Kidney (tissue), 14 donors: ENCODE results near the gene HOXB7. TPM values are rescaled to one million over a fixed set of nuclear protein-coding genes. Genes with fewer than 3 reads are reported as not detected.

Experiments
- DNase-seq, 5 donors: peaks; one replicate each; pipeline ENCODE4 v3.0.0-alpha.2; 2013 to 2020
- FAIRE-seq: peaks from 2 replicates; lab custom pipeline; 2012; peaks lifted over from hg19 to GRCh38; lab: Jason Lieb, UNC
- H3K27ac ChIP-seq, 2 donors: one replicate each; pipeline ENCODE4 v1.7.0; 2013; ENCODE audit warnings: low read depth in 2 of 2, low read length in 2 of 2, inconsistent platforms in 1 of 2
- H3K27me3 ChIP-seq: one replicate; pipeline ENCODE4 v1.7.1; 2013; ENCODE audit warnings: low read length, inconsistent platforms; ENCODE audit not compliant: control insufficient read depth, insufficient read depth
- H3K36me3 ChIP-seq, 3 donors: one replicate each; pipeline versions ENCODE4 v1.7.0 to v1.7.1; 2013; ENCODE audit warnings: low read length in 3 of 3, control low read depth in 1 of 3, inconsistent platforms in 1 of 3; ENCODE audit not compliant: insufficient read depth in 3 of 3, control insufficient read depth in 2 of 3
- H3K4me1 ChIP-seq, 3 donors: one replicate each; pipeline versions ENCODE4 v1.7.0 to v1.7.1; 2013; ENCODE audit warnings: low read length in 3 of 3, inconsistent platforms in 1 of 3, low read depth in 1 of 3; ENCODE audit not compliant: control insufficient read depth in 2 of 3, insufficient read depth in 2 of 3
- H3K4me3 ChIP-seq, 3 donors: one replicate each; pipeline versions ENCODE4 v1.7.0 to v1.8.1; 2013; ENCODE audit warnings: low read length in 3 of 3, control low read depth in 1 of 3, inconsistent platforms in 1 of 3
- H3K9ac ChIP-seq, 3 donors: one replicate each; pipeline versions ENCODE4 v1.7.0 to v1.7.1; 2013; ENCODE audit warnings: low read length in 3 of 3, control low read depth in 1 of 3, inconsistent platforms in 1 of 3
- H3K9me3 ChIP-seq, 3 donors: one replicate each; pipeline versions ENCODE4 v1.7.0 to v1.7.1; 2013; ENCODE audit warnings: low read length in 3 of 3, control low read depth in 1 of 3, inconsistent platforms in 1 of 3; ENCODE audit not compliant: control insufficient read depth in 2 of 3, insufficient read depth in 1 of 3
- intact Hi-C: fragments of 100-400 bp; cut with DNase I; formaldehyde crosslinking; loops from one replicate; pipeline ENCODE4 v1.11.1; 2022
- polyA plus RNA-seq: library from polyadenylated mRNA; stranded (reverse); fragments of 350-450 nt; fragmentation: Illumina TruSeq; extraction: RNeasy Lipid Tissue Mini Kit (QIAGEN cat#74804); gene quantifications from one replicate; pipeline ENCODE4 v1.2.3, GENCODE V29; 2014; ENCODE audit warnings: low read depth, low replicate concordance; ENCODE audit not compliant: insufficient read depth
- total RNA-seq: library from RNA; stranded (reverse); fragmentation: NEBNext Ultra II Directional; extraction: Animal tissue kit (Norgen Biotek cat#: 25700); gene quantifications from one replicate; pipeline ENCODE4 v1.2.1, GENCODE V29; 2021
- TF ChIP-seq, protein P1 (sequence below): IDR thresholded peaks from 3 replicates; pipeline ENCODE4 v1.5.1; 2012; ENCODE audit warnings: mild to moderate bottlenecking, moderate library complexity, borderline replicate concordance; ENCODE audit not compliant: insufficient read depth; ENCODE audit errors: extremely low read depth
- donor health status: control.
- donor health status: control.
- donor health status: control.
- donor health status: control.
- donor health status: control.
- donor health status: DM: yes; HTN: yes; CAD: no.
- donor health status: Normal renal cell carcinoma (clear cell type).

HOXB7 gene
- total and polyA plus RNA-seq, 2 donors from 2014 or later = 45.4 to 49.6 TPM

DNA sequence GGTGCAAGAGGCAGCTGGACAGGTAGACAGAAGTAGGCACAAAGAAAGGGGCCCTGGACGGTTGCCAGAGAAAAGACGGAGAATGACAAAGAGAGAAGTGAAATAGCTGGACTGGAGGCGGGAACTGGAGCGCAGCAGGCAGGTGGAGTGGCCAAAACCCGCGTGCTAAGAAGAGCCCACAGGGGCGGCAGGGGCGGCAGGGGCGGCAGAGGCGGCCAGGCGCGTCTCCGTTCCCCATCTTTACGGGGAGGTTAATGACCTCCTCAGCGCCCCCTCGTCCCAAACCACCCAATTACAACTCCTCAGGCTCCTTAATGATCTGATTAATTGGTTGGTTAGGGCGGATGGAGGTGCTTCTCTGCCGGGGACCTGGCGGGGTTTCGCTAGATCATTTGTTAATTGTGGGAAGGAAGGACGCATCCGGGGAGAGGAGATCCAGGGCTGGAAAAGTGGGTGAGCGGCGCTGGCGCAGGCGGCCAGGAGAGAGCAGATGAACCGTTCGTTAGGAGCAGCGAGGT, 30.8 kb upstream of the HOXB7 start:
- no peak overlapping the region for H3K4me3 ChIP-seq
- H3K36me3 ChIP-seq = no peaks in the 10 kb centered on the region
- FAIRE-seq = no peak
- peaks cover 44% of the 10 kb centered on the region for H3K27me3 ChIP-seq
- H3K4me1 ChIP-seq = no peaks in the 10 kb centered on the region
- no peaks in the 10 kb centered on the region for H3K9me3 ChIP-seq
- TF ChIP-seq, protein P1, sequence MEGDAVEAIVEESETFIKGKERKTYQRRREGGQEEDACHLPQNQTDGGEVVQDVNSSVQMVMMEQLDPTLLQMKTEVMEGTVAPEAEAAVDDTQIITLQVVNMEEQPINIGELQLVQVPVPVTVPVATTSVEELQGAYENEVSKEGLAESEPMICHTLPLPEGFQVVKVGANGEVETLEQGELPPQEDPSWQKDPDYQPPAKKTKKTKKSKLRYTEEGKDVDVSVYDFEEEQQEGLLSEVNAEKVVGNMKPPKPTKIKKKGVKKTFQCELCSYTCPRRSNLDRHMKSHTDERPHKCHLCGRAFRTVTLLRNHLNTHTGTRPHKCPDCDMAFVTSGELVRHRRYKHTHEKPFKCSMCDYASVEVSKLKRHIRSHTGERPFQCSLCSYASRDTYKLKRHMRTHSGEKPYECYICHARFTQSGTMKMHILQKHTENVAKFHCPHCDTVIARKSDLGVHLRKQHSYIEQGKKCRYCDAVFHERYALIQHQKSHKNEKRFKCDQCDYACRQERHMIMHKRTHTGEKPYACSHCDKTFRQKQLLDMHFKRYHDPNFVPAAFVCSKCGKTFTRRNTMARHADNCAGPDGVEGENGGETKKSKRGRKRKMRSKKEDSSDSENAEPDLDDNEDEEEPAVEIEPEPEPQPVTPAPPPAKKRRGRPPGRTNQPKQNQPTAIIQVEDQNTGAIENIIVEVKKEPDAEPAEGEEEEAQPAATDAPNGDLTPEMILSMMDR = no peak
- no peak overlapping the region for H3K9ac ChIP-seq
- H3K27ac ChIP-seq = no peak overlapping the region
- intact Hi-C loops = no loop called here
- DNase-seq = peak in 2 of 5 donors; percentile 27 to 55

DNA sequence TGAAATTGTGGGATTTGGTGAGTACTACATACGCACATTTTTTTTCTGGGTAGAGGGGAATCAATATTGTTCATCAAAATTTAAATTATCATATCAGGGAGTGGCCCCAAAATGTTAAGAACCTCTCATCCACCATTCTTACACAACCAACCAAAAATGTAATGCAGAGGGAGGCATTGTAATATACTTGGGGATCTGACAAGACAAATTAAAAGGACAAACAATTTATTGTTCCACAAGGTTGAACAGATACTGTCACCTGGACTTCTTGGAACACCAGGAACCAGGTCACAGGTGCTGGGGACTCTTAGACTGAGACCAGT, 30.0 kb upstream of the HOXB7 start:
- Histone ChIP-seq H3K4me3 (no peak overlapping the region), H3K27ac (no peak overlapping the region), H3K27me3 (peaks cover 49% of the 10 kb centered on the region), H3K4me1 (no peaks in the 10 kb centered on the region), H3K9me3 (no peaks in the 10 kb centered on the region), H3K36me3 (no peaks in the 10 kb centered on the region), H3K9ac (no peak overlapping the region)
- TF ChIP-seq, protein P1 = no peak
- DNase-seq (no peak), FAIRE-seq (no peak)
- intact Hi-C loops = no loop called here

DNA sequence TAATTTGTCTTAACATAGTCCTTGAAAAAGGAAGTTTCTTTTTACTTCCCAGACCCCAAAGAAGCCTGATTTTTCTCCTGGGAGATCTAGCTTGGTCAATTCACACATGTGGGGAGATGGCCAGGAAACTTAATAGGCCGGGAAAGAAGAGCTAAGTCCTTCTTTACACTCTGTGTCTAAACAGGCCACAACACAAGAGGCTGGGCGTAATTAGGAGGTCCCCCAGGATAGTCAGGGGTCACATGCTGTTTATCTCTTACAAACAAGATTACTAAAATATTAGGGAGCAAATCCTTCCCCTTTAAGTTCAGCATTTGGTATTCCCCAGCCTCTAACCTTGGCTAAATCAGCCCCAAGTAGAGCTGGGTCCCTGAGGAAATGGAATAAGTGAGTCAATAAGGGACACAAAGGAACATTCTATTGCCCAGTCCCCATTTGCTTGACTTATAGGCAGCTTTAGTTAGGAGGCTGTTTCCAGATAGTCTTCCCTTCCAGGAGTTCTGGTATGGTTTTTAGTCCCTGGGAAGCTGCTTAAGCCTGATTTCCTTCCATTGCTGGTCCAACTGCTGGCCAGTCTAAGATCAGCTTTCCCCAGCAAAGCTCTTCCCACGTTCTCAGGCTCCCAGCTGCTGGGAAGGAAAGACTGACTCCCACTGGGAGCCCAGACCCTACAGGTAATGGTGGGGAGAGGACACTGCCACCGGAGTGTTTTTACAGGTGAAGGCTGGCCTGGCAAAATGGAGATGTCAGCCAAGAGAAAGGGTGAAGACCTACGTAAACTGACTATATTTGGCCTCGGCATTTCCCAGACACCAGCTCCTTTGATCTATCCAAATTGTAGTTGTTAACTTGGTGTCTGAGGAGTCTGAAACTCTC, 29.4 kb upstream of the HOXB7 start:
- Histone ChIP-seq H3K27ac (no peak overlapping the region), H3K4me1 (no peaks in the 10 kb centered on the region), H3K9ac (no peak overlapping the region), H3K27me3 (peaks cover 48% of the 10 kb centered on the region), H3K36me3 (no peaks in the 10 kb centered on the region), H3K4me3 (no peak overlapping the region), H3K9me3 (no peaks in the 10 kb centered on the region)
- intact Hi-C loops = no loop called here
- TF ChIP-seq, protein P1 = no peak
- peak in 1 of 5 donors; percentile 29 for DNase-seq
- no peak for FAIRE-seq
